ENCODE measurements around the gene PIK3C2A. TPM values are rescaled to one million over a fixed set of nuclear protein-coding genes. Genes with fewer than 3 reads are reported as not detected.

The PIK3C2A gene
- total RNA-seq, 1 experiment from 2014 or later, result 12.8 TPM

DNA sequence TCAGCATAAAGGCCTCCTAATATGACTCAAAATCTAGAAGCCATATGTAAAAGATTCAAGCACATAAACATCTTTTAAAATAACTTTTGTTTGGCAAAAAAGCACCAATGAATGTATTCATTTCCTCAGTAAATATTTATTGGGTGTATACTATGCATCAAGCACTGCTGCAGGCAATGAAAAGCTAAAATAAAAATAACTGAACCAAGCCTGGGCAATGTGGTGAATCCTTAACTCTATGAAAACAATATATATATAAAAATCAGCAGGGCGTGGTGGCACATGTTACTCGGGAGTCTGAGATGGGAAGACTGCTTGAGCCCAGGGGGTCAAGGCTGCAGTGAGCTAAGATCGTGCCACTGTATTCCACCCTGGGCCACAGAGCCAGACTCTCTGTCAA, 27.8 kb downstream of the PIK3C2A start:
- Histone ChIP-seq H3K9me3 (no peaks in the 10 kb centered on the region), H3K36me3 (no peaks in the 10 kb centered on the region), H3K27me3 (no peaks in the 10 kb centered on the region), H3K4me3 (no peak overlapping the region)
- no peak for DNase-seq

DNA sequence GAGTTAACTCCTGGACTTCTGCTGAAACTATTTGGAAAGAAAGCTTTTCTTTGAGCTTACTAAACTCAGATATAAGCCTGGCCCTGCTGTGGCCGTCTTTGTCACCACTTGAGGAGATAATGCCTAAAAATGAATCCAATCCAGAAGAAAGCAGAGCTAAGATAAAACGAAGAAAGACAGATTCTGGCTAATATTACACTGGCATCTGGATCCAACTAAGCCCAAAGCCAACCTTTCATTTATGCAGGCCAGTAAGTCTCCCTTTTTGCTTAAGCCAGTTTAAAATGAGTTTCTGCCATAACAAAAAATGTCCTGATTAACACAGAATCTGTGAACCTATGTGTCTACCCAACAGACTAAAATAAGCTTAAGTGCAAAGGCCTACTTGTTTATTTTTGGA, 34.5 kb downstream of the PIK3C2A start:
- no peak for DNase-seq

GRCh38 chr11:17171916-17172315, 35.9 kb downstream of the PIK3C2A start:
- no peak for DNase-seq
- Histone ChIP-seq H3K36me3 (peaks cover 3% of the 10 kb centered on the region; the same call in 1 of the 2 replicates), H3K4me3 (no peak overlapping the region), H3K9me3 (no peaks in the 10 kb centered on the region), H3K27me3 (no peaks in the 10 kb centered on the region)

More for the DNA sequence above, 34.5 kb downstream of the PIK3C2A start:
- H3K36me3 ChIP-seq, result peaks cover 3% of the 10 kb centered on the region; the same call in 1 of the 2 replicates
- H3K9me3 ChIP-seq, result no peaks in the 10 kb centered on the region
- no peak overlapping the region for H3K4me3 ChIP-seq
- H3K27me3 ChIP-seq, result no peaks in the 10 kb centered on the region

DNA sequence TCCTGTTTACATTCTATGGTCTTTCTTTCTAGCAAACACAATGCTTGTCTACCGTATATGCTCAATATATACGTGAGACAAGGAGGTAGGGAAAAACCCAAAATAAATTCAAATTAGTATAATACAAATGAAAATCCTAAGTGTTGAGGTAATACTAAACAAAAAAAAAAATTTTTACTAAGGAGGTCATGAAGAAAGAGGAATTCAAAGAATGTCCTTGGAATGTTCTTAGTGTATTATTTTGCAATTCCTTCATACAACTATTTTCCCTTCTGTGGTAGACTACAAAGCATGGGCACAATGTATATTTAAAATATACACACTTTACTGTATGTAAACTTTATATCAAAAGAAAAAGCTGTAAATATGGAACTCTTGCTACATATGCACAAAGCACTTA, 36.4 kb downstream of the PIK3C2A start:
- H3K9me3 ChIP-seq, result no peaks in the 10 kb centered on the region
- peaks cover 3% of the 10 kb centered on the region; the same call in 1 of the 2 replicates for H3K36me3 ChIP-seq
- no peak overlapping the region for H3K4me3 ChIP-seq
- no peaks in the 10 kb centered on the region for H3K27me3 ChIP-seq
- no peak for DNase-seq

DNA sequence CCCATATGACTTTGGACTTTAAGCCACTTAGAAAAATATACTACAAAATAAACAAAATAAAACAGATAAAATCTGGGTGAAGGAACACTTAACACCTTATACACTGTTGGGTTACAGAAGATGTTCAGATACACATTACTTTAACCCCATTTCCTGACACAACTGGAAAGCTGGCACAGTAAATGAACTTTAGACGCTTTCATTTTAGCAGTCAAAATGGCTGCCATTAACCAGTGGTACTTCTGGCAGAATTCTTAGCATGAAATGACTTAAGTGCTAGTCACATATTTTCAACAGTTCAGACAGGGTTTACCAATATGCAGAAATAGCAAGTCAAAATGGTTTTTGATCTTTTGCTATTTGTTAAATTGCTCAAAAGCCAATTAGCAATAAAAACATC, 37.9 kb downstream of the PIK3C2A start:
- Histone ChIP-seq H3K9me3 (no peaks in the 10 kb centered on the region), H3K36me3 (peaks cover 3% of the 10 kb centered on the region; the same call in 1 of the 2 replicates), H3K4me3 (no peak overlapping the region), H3K27me3 (no peaks in the 10 kb centered on the region)
- no peak for DNase-seq

DNA sequence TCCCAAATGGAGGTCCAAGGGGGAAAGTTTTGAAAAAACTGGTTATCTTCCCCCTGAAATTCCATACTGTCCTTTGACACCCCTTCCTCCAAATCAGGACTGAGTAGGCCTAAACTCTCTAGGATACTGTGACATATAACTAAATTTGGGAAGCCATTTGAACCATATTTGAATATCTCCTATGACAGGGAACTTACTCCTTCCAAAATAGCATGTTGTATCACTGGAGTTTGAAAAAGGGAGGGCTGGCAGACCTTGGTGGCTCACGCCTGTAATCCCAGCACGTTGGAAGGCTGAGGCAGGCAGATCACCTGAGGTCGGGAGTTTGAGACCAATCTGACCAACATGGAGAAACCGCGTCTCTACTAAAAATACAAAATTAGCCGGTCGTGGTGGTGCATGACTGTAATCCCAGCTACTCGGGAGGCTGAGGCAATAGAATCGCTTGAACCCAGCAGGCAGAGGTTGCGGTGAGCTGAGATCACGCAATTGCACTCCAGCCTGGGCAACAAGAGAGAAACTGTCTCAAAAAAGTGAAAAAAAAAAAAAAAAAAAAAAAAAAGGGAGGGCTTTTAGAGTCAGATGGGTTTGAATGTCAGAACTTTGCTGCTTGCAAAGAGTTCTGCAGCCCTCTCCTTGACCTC, 42.4 kb downstream of the PIK3C2A start:
- Histone ChIP-seq H3K36me3 (peaks cover 3% of the 10 kb centered on the region; the same call in 1 of the 2 replicates), H3K9me3 (no peaks in the 10 kb centered on the region), H3K4me3 (no peak overlapping the region), H3K27me3 (no peaks in the 10 kb centered on the region)
- DNase-seq, result no peak

DNA sequence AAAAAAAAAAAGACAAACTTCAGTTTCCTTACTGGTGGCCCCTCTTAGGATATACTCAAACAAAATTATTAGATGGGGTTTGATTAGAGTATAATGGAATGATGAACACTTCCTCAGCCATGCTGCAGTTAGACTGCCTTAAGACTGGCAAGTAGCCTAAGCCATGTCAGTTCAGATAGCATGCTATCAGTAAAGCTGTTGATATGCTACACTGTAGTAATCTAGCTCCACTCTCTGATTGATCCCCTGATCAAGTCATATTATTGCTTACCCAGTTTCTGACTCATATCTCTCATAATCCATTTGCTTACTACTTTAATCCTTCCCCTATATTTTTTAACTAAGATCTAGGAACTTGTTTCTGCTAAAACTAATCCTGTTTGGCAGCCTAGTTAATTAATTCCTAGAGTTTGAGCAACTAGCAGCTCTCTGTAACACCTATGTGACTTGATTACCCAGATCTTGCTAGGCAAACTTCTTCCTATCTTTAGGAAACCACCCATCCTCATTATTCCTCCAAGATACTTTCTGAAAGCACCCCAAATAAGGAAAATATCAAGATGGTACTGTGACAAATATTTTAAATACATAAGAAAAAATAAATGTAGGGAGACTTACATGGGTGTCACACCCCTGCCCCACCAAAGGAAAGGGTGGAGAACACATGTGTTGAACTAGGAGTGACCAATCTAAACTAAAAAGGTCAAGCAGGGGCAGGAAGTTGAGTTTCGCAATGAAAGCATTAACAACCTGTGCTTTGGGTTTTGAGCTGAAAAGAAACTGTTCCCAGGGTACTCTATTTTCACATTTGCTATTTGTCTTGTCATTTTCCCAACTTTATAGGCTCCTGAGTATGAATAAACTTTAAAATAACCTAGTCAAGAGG, 43.2 kb downstream of the PIK3C2A start:
- no peaks in the 10 kb centered on the region for H3K9me3 ChIP-seq
- DNase-seq, result no peak
- H3K36me3 ChIP-seq, result peaks cover 3% of the 10 kb centered on the region; the same call in 1 of the 2 replicates
- H3K4me3 ChIP-seq, result no peak overlapping the region
- no peaks in the 10 kb centered on the region for H3K27me3 ChIP-seq

DNA sequence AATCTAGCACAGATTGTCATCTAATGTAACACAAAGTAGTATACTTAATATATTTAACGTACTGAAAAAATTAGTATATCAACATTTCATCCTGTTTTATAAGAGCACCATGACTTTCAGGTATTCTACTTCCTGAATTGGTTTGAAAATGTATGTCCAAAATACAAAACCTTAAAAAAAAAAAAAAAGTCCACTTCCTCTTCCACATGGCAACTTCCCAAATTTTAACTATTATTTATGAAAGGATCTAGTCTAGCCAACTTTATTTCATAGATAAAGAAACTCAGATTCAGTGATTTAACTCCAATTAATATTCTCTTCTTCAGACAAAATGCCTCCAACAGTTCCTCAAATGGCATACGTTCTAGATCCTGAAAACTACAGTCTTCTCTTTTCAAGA, 44.0 kb downstream of the PIK3C2A start:
- no peaks in the 10 kb centered on the region for H3K9me3 ChIP-seq
- H3K27me3 ChIP-seq, result no peaks in the 10 kb centered on the region
- no peaks in the 10 kb centered on the region for H3K36me3 ChIP-seq
- H3K4me3 ChIP-seq, result no peak overlapping the region
- DNase-seq, result no peak

- H3K9me3 ChIP-seq, result no peaks in the 10 kb centered on the region
- H3K4me3 ChIP-seq, result no peak overlapping the region
- no peak for DNase-seq
- H3K36me3 ChIP-seq, result no peaks in the 10 kb centered on the region
- H3K27me3 ChIP-seq, result no peaks in the 10 kb centered on the region
Measured at GRCh38 chr11:17163291-17163690, 44.5 kb downstream of the PIK3C2A start.

- no peaks in the 10 kb centered on the region for H3K27me3 ChIP-seq
- no peak for DNase-seq
- H3K9me3 ChIP-seq, result no peaks in the 10 kb centered on the region
- no peak overlapping the region for H3K4me3 ChIP-seq
- no peaks in the 10 kb centered on the region for H3K36me3 ChIP-seq
Measured at GRCh38 chr11:17162376-17162775, 45.4 kb downstream of the PIK3C2A start.

DNA sequence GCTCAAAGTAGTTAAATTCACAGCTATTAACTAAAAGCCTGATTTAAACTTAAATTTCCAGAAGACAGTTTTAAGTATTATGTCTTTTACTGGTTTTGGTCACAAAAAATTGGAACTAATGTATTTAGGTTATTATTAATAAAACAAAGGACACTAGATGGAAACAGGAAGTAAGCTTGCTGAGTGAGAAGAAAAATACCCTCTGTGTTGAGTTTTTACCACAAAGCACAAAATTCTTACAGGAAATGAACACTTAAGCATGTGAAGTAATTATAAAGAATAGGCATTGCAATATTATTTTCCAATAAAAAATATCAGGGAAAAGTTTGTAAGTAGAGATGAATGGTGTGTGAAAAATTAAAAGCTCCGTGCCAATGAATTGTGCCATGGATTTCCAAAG, 46.3 kb downstream of the PIK3C2A start:
- no peak for DNase-seq
- H3K27me3 ChIP-seq, result no peaks in the 10 kb centered on the region
- H3K9me3 ChIP-seq, result no peaks in the 10 kb centered on the region
- H3K36me3 ChIP-seq, result no peaks in the 10 kb centered on the region
- H3K4me3 ChIP-seq, result no peak overlapping the region

DNA sequence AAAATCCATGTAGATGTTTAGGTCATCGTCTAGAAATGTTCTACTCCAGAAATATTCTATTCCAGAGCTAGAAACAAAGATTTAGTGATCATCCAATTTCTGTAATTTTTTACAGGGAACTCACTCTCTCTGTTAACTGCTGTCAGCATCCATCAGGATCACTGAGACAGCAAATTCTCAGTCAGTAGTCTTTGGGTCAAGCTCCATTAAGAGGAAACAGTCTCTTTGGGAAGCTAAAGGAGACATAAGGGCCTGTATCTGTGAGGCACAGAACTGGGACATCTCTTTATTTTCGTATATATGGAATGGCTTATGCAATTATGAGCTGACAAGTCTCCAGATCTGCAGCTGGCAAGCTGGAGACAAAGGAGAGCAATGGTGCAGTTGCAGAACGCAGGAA, 48.3 kb downstream of the PIK3C2A start:
- no peak for DNase-seq
- Histone ChIP-seq H3K36me3 (peaks cover 2% of the 10 kb centered on the region), H3K27me3 (no peaks in the 10 kb centered on the region), H3K4me3 (no peak overlapping the region), H3K9me3 (no peaks in the 10 kb centered on the region)

Other genes with a start within 250 kb of the PIK3C2A start
- not detected in 2 replicates for gene PLEKHA7, start 193.6 kb downstream of the PIK3C2A start, total RNA-seq (2014; rRNA removed; shearing (Covaris generic); ENCODE audit: low replicate concordance)
- 775 and 982 TPM in 2 replicates for gene RPS13, start 130.3 kb downstream of the PIK3C2A start, total RNA-seq (2014; rRNA removed; shearing (Covaris generic); ENCODE audit: low replicate concordance)
- gene NUCB2, start 68.8 kb upstream of the PIK3C2A start, total RNA-seq (2014; rRNA removed; shearing (Covaris generic); ENCODE audit: low replicate concordance), result 24.3 and 117 TPM in 2 replicates
- gene NCR3LG1, start 143.8 kb upstream of the PIK3C2A start, total RNA-seq (2014; rRNA removed; shearing (Covaris generic); ENCODE audit: low replicate concordance), result 0.17 and 0.20 TPM in 2 replicates
- gene KCNJ11, start 180.7 kb upstream of the PIK3C2A start, total RNA-seq (2014; rRNA removed; shearing (Covaris generic); ENCODE audit: low replicate concordance), result not detected in 2 replicates

Measured in MG63 (cell line).